DND-41 (cell line): Measurements from ENCODE around the gene SDHB.

Experiments
- ATAC-seq: fragments of 200-7000 bp; cut with Tn5 transposase; 3 replicates; pipeline ENCODE4 v1.9.1; 2021; ENCODE audit warnings: low read depth; ENCODE audit not compliant: insufficient read depth
- DNase-seq: peaks from one replicate; pipeline ENCODE4 v3.0.0-alpha.2; 2020
- H2AFZ ChIP-seq: 2 replicates; pipeline ENCODE4 v1.6.0; 2012; ENCODE audit warnings: low read depth, low read length
- H3K27ac ChIP-seq: 2 replicates; pipeline ENCODE4 v1.5.1; 2012; ENCODE audit warnings: low read length, inconsistent platforms
- H3K27me3 ChIP-seq: fragments of 200-600 bp; sonication (generic); 2 replicates; pipeline ENCODE4 v1.6.0; 2012; ENCODE audit warnings: low read length, mild to moderate bottlenecking, inconsistent platforms; ENCODE audit not compliant: insufficient read depth, poor library complexity
- H3K36me3 ChIP-seq: 2 replicates; pipeline ENCODE4 v1.5.1; 2012; ENCODE audit warnings: low read length, inconsistent platforms; ENCODE audit not compliant: insufficient read depth
- H3K4me1 ChIP-seq: 2 replicates; pipeline ENCODE4 v1.5.1; 2012; ENCODE audit warnings: mild to moderate bottlenecking, low read length; ENCODE audit not compliant: insufficient read depth
- H3K4me2 ChIP-seq: 2 replicates; pipeline ENCODE4 v1.6.0; 2012; ENCODE audit warnings: mild to moderate bottlenecking, moderate library complexity, low read length, inconsistent platforms; ENCODE audit not compliant: insufficient read depth
- H3K4me3 ChIP-seq, 2 experiments: fragments of 200-600 bp in 1 of 2; shearing (Covaris generic) in 1 of 2; 2 replicates each; pipeline ENCODE4 v1.5.1; 2012 to 2016; ENCODE audit warnings: inconsistent platforms in 2 of 2, low read length in 2 of 2, mild to moderate bottlenecking in 2 of 2, low read depth in 1 of 2, moderate library complexity in 1 of 2
- H3K79me2 ChIP-seq: 2 replicates; pipeline ENCODE4 v1.6.0; 2012; ENCODE audit warnings: low read length, inconsistent platforms; ENCODE audit not compliant: insufficient read depth
- H3K9ac ChIP-seq: 2 replicates; pipeline ENCODE4 v1.6.0; 2012; ENCODE audit warnings: low read depth, mild to moderate bottlenecking, inconsistent platforms, low read length, moderate library complexity
- H3K9me3 ChIP-seq: 2 replicates; pipeline ENCODE4 v1.5.1; 2012; ENCODE audit warnings: low read length, moderate library complexity, mild to moderate bottlenecking, inconsistent platforms; ENCODE audit not compliant: insufficient read depth, severe bottlenecking
- H4K20me1 ChIP-seq: 2 replicates; pipeline ENCODE4 v1.6.0; 2012; ENCODE audit warnings: low read length; ENCODE audit not compliant: insufficient read depth
- EZH2 ChIP-seq: IDR thresholded peaks from 3 replicates; pipeline ENCODE4 v1.6.1; 2012; ENCODE audit warnings: borderline replicate concordance, low read depth, mild to moderate bottlenecking, moderate library complexity, low read length, inconsistent platforms; ENCODE audit not compliant: severe bottlenecking
- TF ChIP-seq, protein P1 (sequence below): IDR thresholded peaks from 2 replicates; pipeline ENCODE4 v1.5.1; 2012; ENCODE audit warnings: borderline replicate concordance, low read length, moderate library complexity, mild to moderate bottlenecking; ENCODE audit not compliant: poor library complexity, severe bottlenecking; ENCODE audit errors: extremely low read depth

SDHB gene

DNA sequence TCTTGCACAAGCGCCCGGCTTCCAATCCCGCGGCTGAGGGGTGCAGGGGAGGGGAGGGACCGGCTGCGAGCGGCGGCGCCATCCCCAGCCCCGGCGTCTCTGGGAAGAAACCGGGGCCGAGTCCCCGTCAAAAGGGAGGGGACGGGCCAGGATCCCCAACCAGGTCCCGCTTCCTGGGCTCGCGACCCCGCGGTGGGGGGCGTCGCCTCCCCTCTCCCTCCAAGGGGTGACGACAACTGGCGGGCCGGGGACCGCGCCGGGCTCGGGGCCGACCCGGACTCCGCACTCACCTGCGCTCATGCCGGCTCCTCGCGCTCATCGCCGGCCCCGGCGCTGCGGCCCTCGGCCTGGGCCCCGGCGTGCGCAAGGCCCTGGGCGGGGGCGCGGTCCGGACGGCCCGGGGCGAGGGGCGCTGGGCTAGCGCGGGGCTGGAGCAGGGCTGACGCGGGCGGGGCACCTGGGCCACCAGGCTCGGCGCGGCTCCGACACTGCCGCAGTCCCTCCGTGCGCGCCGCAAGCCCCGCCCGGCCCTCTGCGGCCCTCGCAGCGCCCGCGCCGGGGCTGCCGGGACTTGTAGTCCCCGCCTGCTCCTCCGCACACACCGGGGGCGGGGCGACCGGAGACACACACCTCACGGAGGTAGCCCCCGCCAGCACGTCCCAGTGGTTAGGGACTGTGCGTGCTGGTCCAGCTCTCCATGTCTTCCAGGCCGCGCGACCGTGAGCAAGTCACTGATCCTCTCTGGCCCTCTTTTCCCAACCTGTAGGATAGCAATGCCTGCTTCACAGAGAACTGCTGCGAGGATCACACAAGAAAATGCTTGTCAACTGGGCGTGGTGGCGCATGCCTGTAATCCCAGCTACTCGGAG is 42.2 kb downstream of the SDHB start, which contains the start of gene ATP13A2:
ATP13A2 (minus strand) TSS at position 490 of the 869 bp plus-strand sequence; CDS start at position 300, 190 bp downstream.
- peak within 1 kb of the TSS; percentile 85 for H3K4me2 ChIP-seq
- no peaks in the 10 kb centered on the region for H3K9me3 ChIP-seq
- no peaks in the 10 kb centered on the region for H3K27me3 ChIP-seq
- peaks cover 8% of the 10 kb centered on the region for H3K79me2 ChIP-seq
- peak within 1 kb of the TSS; percentile 81 for H2AFZ ChIP-seq
- TF ChIP-seq EZH2, result no peak
- TF ChIP-seq, protein P1, sequence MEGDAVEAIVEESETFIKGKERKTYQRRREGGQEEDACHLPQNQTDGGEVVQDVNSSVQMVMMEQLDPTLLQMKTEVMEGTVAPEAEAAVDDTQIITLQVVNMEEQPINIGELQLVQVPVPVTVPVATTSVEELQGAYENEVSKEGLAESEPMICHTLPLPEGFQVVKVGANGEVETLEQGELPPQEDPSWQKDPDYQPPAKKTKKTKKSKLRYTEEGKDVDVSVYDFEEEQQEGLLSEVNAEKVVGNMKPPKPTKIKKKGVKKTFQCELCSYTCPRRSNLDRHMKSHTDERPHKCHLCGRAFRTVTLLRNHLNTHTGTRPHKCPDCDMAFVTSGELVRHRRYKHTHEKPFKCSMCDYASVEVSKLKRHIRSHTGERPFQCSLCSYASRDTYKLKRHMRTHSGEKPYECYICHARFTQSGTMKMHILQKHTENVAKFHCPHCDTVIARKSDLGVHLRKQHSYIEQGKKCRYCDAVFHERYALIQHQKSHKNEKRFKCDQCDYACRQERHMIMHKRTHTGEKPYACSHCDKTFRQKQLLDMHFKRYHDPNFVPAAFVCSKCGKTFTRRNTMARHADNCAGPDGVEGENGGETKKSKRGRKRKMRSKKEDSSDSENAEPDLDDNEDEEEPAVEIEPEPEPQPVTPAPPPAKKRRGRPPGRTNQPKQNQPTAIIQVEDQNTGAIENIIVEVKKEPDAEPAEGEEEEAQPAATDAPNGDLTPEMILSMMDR, result no peak
- H3K4me1 ChIP-seq, result peaks cover 23% of the 10 kb centered on the region
- peak within 1 kb of the TSS; percentile 52; the same call in 1 of the 2 replicates for H3K27ac ChIP-seq
- peak within 1 kb of the TSS; percentile 45 to 87; a peak in 3 of 4 replicates for H3K4me3 ChIP-seq
- ATAC-seq (peak; percentile 99), DNase-seq (peak; percentile 79)
- H3K36me3 ChIP-seq, result no peaks in the 10 kb centered on the region; the same call in 1 of the 2 replicates
- peaks cover 11% of the 10 kb centered on the region for H4K20me1 ChIP-seq
- H3K9ac ChIP-seq, result peak within 1 kb of the TSS; percentile 76

- Histone ChIP-seq H3K4me3 (peak overlapping the region; percentile 45 to 87; a peak in 3 of 4 replicates), H4K20me1 (peaks cover 11% of the 10 kb centered on the region), H3K27me3 (no peaks in the 10 kb centered on the region), H3K4me2 (peak overlapping the region; percentile 85), H2AFZ (peak overlapping the region; percentile 81), H3K79me2 (peaks cover 8% of the 10 kb centered on the region), H3K36me3 (no peaks in the 10 kb centered on the region; the same call in 1 of the 2 replicates), H3K4me1 (peaks cover 23% of the 10 kb centered on the region), H3K9ac (peak overlapping the region; percentile 76), H3K27ac (peak overlapping the region; percentile 52; the same call in 1 of the 2 replicates), H3K9me3 (no peaks in the 10 kb centered on the region)
- DNase-seq, result no peak
- no peak for ATAC-seq
- TF ChIP-seq, protein P1, result no peak
- TF ChIP-seq EZH2, result no peak
Observed at GRCh38 chr1:17011092-17011438, 42.8 kb downstream of the SDHB start.

DNA sequence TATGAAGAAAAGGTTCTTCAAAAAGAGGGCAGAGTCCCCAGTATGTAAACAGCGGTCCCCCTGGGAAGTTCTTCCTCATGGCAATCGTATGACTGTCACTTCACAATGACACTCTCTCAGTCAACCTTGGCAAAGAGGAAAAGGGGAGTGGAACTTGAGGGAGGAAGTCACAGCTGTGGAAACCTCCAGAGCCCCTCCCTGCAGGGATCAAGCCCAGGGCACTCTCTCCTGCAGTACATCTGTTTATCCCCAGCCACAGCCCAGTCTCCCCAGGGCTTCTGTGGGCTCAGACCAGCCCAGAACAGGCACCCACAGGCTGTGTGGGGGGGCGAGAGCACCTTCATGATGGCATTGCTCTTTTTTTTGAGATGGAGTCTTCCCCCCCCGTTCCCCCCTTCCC is 44.1 kb downstream of the SDHB start:
- Histone ChIP-seq H3K27me3 (no peaks in the 10 kb centered on the region), H4K20me1 (peaks cover 11% of the 10 kb centered on the region), H2AFZ (no peak overlapping the region), H3K4me1 (peaks cover 23% of the 10 kb centered on the region), H3K36me3 (peaks cover 9% of the 10 kb centered on the region; the same call in 1 of the 2 replicates), H3K4me2 (no peak overlapping the region), H3K27ac (no peak overlapping the region), H3K9me3 (no peaks in the 10 kb centered on the region), H3K4me3 (no peak overlapping the region), H3K9ac (no peak overlapping the region), H3K79me2 (peaks cover 8% of the 10 kb centered on the region)
- ATAC-seq (no peak), DNase-seq (no peak)
- no peak for TF ChIP-seq EZH2
- TF ChIP-seq, protein P1, result no peak
